PC-9 (cell line): Measurements from ENCODE around the gene VRTN.

Experiments used
- CTCF ChIP-seq: fragments of 200-600 bp; sonication (generic); conservative IDR thresholded peaks from 2 replicates; pipeline ENCODE4 v1.6.1; 2017; ENCODE audit warnings: mixed run types, antibody characterized with exemption, mild to moderate bottlenecking, moderate library complexity
- EZH2 ChIP-seq: fragments of 200-600 bp; sonication (generic); IDR thresholded peaks from 2 replicates; pipeline ENCODE4 v1.8.0; 2017; ENCODE audit warnings: antibody characterized with exemption, low read depth

GRCh38 chr14:74347097-74347794, 1.0 kb upstream of the VRTN start:
- no peak for TF ChIP-seq EZH2
- TF ChIP-seq CTCF: no peak
